Liver (tissue), 9 donors: ENCODE results near the gene MYOM1. TPM values are rescaled to one million over a fixed set of nuclear protein-coding genes. Genes with fewer than 3 reads are reported as not detected.

Source experiments
- DNase-seq: peaks from one replicate; pipeline ENCODE4 v3.0.0-alpha.2; 2017; ENCODE audit warnings: low spot score
- H3K27ac ChIP-seq, 2 donors: one replicate each; pipeline ENCODE4 v1.7.0; 2013; ENCODE audit warnings: inconsistent platforms in 2 of 2, low read length in 2 of 2, control low read depth in 1 of 2, low read depth in 1 of 2, mild to moderate bottlenecking in 1 of 2
- H3K27me3 ChIP-seq, 4 donors: one replicate each; pipeline versions ENCODE4 v1.6.1 to v1.7.0; 2013; ENCODE audit warnings: low read length in 3 of 4, inconsistent platforms in 1 of 4, mild to moderate bottlenecking in 1 of 4, moderate library complexity in 1 of 4; ENCODE audit not compliant: control insufficient read depth in 4 of 4, insufficient read depth in 4 of 4
- H3K36me3 ChIP-seq, 4 donors: one replicate each; pipeline versions ENCODE4 v1.6.1 to v1.7.0; 2013; ENCODE audit warnings: low read length in 3 of 4, mild to moderate bottlenecking in 3 of 4, low read depth in 1 of 4, moderate library complexity in 1 of 4; ENCODE audit not compliant: control insufficient read depth in 4 of 4, insufficient read depth in 3 of 4
- H3K4me1 ChIP-seq, 4 donors: one replicate each; pipeline versions ENCODE4 v1.6.1 to v1.7.0; 2013; ENCODE audit warnings: low read length in 3 of 4, mild to moderate bottlenecking in 3 of 4, moderate library complexity in 1 of 4; ENCODE audit not compliant: control insufficient read depth in 4 of 4, insufficient read depth in 4 of 4
- H3K4me3 ChIP-seq, 3 donors: one replicate each; pipeline versions ENCODE4 v1.6.1 to v1.7.0; 2013; ENCODE audit warnings: low read length in 3 of 3, control low read depth in 1 of 3, low read depth in 1 of 3, mild to moderate bottlenecking in 1 of 3
- H3K9ac ChIP-seq, 2 donors: one replicate each; pipeline ENCODE4 v1.7.0; 2013; ENCODE audit warnings: low read length in 2 of 2, mild to moderate bottlenecking in 2 of 2, moderate library complexity in 2 of 2, control low read depth in 1 of 2, low read depth in 1 of 2
- H3K9me3 ChIP-seq, 4 donors: one replicate each; pipeline versions ENCODE4 v1.6.1 to v1.7.0; 2013; ENCODE audit warnings: low read length in 3 of 4; ENCODE audit not compliant: control insufficient read depth in 4 of 4
- EGR1 ChIP-seq, 2 donors: IDR thresholded peaks; 2 replicates each; pipeline ENCODE4 v1.6.1; 2016 to 2018; ENCODE audit warnings: antibody characterized with exemption in 2 of 2, low read depth in 2 of 2
- FOXA2 ChIP-seq: IDR thresholded peaks from 2 replicates; pipeline ENCODE4 v1.6.1; 2016; ENCODE audit warnings: antibody characterized with exemption
- GABPA ChIP-seq, 2 donors: IDR thresholded peaks in 1 of 2; conservative IDR thresholded peaks in 1 of 2; 2 replicates each; pipeline ENCODE4 v1.6.1; 2016; ENCODE audit warnings: antibody characterized with exemption in 2 of 2, mild to moderate bottlenecking in 1 of 2, moderate library complexity in 1 of 2
- HNF4G ChIP-seq: IDR thresholded peaks from 2 replicates; pipeline ENCODE4 v1.6.1; 2016; ENCODE audit warnings: antibody characterized with exemption
- RAD21 ChIP-seq, 2 donors: IDR thresholded peaks; 2 replicates each; pipeline ENCODE4 v1.6.1; 2016; ENCODE audit warnings: antibody characterized with exemption in 2 of 2, mild to moderate bottlenecking in 2 of 2
- RXRA ChIP-seq, 2 donors: IDR thresholded peaks; 2 replicates each; pipeline ENCODE4 v1.6.1; 2017 to 2018; ENCODE audit warnings: antibody characterized with exemption in 2 of 2, mild to moderate bottlenecking in 1 of 2
- TAF1 ChIP-seq: conservative IDR thresholded peaks from 2 replicates; pipeline ENCODE4 v1.6.1; 2016; ENCODE audit warnings: antibody characterized with exemption, mild to moderate bottlenecking
- YY1 ChIP-seq: IDR thresholded peaks from 2 replicates; pipeline ENCODE4 v1.6.1; 2016; ENCODE audit warnings: antibody characterized with exemption, mild to moderate bottlenecking
- WGBS: extraction: QIAGEN DNeasy Blood & Tissue Kit; methylation state at CpG from one replicate; pipeline ENCODE4 v1.1.7; 2013; 5-methylcytosine and 5-hydroxymethylcytosine counted together
- polyA plus RNA-seq, 2 donors: library from polyadenylated mRNA; stranded (reverse) in 1 of 2; unstranded in 1 of 2; fragments of 200-250 nt in 1 of 2; fragments of >200 nt in 1 of 2; fragmentation: Nextera tagmentation in 1 of 2; extraction: Ambion mirVana in 1 of 2; gene quantifications; one replicate each; pipeline versions ENCODE4 v1.2.1 to v1.2.3, GENCODE V29; 2013 to 2015
- total RNA-seq, 2 donors: library from RNA; depleted of rRNA; stranded (reverse); fragments of >200 nt; gene quantifications; one replicate each; pipeline ENCODE4 v1.2.3, GENCODE V29; 2014
- TF ChIP-seq, protein P1 (sequence below): IDR thresholded peaks from 2 replicates; pipeline ENCODE4 v1.6.1; 2016; ENCODE audit warnings: antibody characterized with exemption, mild to moderate bottlenecking
- TF ChIP-seq, protein P2 (sequence below): fragments of 150-350 bp; IDR thresholded peaks from 2 replicates; pipeline ENCODE4 v1.5.1; 2017; ENCODE audit warnings: improper control_type of control experiment, low read depth, low read length; ENCODE audit not compliant: missing input control
- TF ChIP-seq, protein P3 (sequence below): IDR thresholded peaks from 2 replicates; pipeline ENCODE4 v1.6.1; 2016; ENCODE audit warnings: antibody characterized with exemption
- TF ChIP-seq, protein P4 (sequence below): IDR thresholded peaks from 2 replicates; pipeline ENCODE4 v1.6.1; 2016; ENCODE audit warnings: antibody characterized with exemption
- donor health status: healthy.
- donor health status: healthy.
- donor health status: healthy.
- donor health status: healthy.
- donor health status: healthy.

MYOM1 gene
- total and polyA plus RNA-seq, 4 donors: 10.1 to 48.4 (median 21.3) TPM

DNA sequence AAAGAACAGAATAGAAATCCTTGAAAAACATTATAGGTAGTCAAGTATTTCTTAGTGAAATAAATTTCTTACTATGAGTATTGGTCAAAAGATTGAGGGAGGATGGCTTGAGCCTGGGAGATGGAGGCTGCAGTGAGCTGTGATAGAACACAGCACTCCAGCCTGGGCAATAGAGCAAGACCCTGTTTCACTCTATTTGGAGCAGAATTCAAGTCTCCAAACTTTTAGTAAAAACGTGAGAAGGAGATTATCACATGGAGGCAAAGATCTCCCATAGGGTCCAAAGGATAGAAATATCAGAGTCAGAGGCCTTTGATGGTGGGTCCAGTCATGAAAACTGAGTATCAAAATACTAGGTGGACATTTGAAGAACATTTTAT, 25.4 kb upstream of the MYOM1 start:
- WGBS: 23% methylated on average over 1 of the region's 1 CpG
- no peak for TF ChIP-seq TAF1
- TF ChIP-seq, protein P1, sequence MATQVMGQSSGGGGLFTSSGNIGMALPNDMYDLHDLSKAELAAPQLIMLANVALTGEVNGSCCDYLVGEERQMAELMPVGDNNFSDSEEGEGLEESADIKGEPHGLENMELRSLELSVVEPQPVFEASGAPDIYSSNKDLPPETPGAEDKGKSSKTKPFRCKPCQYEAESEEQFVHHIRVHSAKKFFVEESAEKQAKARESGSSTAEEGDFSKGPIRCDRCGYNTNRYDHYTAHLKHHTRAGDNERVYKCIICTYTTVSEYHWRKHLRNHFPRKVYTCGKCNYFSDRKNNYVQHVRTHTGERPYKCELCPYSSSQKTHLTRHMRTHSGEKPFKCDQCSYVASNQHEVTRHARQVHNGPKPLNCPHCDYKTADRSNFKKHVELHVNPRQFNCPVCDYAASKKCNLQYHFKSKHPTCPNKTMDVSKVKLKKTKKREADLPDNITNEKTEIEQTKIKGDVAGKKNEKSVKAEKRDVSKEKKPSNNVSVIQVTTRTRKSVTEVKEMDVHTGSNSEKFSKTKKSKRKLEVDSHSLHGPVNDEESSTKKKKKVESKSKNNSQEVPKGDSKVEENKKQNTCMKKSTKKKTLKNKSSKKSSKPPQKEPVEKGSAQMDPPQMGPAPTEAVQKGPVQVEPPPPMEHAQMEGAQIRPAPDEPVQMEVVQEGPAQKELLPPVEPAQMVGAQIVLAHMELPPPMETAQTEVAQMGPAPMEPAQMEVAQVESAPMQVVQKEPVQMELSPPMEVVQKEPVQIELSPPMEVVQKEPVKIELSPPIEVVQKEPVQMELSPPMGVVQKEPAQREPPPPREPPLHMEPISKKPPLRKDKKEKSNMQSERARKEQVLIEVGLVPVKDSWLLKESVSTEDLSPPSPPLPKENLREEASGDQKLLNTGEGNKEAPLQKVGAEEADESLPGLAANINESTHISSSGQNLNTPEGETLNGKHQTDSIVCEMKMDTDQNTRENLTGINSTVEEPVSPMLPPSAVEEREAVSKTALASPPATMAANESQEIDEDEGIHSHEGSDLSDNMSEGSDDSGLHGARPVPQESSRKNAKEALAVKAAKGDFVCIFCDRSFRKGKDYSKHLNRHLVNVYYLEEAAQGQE: no peak
- no peak for TF ChIP-seq RXRA (IDR thresholded peaks at IDR 0.05)
- TF ChIP-seq FOXA2: no peak
- TF ChIP-seq, protein P2, sequence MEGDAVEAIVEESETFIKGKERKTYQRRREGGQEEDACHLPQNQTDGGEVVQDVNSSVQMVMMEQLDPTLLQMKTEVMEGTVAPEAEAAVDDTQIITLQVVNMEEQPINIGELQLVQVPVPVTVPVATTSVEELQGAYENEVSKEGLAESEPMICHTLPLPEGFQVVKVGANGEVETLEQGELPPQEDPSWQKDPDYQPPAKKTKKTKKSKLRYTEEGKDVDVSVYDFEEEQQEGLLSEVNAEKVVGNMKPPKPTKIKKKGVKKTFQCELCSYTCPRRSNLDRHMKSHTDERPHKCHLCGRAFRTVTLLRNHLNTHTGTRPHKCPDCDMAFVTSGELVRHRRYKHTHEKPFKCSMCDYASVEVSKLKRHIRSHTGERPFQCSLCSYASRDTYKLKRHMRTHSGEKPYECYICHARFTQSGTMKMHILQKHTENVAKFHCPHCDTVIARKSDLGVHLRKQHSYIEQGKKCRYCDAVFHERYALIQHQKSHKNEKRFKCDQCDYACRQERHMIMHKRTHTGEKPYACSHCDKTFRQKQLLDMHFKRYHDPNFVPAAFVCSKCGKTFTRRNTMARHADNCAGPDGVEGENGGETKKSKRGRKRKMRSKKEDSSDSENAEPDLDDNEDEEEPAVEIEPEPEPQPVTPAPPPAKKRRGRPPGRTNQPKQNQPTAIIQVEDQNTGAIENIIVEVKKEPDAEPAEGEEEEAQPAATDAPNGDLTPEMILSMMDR: no peak
- no peak for TF ChIP-seq RAD21 (IDR thresholded peaks at IDR 0.05)
- no peak for TF ChIP-seq GABPA (IDR thresholded peaks at IDR 0.05 in 1 of 2, conservative IDR thresholded peaks at IDR 0.05 in 1 of 2)
- no peak for TF ChIP-seq YY1
- TF ChIP-seq EGR1 (IDR thresholded peaks at IDR 0.05; ENCODE audit: low read depth in 2 of 2): no peak
- no peak for TF ChIP-seq HNF4G
- TF ChIP-seq, protein P3, sequence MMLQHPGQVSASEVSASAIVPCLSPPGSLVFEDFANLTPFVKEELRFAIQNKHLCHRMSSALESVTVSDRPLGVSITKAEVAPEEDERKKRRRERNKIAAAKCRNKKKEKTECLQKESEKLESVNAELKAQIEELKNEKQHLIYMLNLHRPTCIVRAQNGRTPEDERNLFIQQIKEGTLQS: no peak
- TF ChIP-seq, protein P4, sequence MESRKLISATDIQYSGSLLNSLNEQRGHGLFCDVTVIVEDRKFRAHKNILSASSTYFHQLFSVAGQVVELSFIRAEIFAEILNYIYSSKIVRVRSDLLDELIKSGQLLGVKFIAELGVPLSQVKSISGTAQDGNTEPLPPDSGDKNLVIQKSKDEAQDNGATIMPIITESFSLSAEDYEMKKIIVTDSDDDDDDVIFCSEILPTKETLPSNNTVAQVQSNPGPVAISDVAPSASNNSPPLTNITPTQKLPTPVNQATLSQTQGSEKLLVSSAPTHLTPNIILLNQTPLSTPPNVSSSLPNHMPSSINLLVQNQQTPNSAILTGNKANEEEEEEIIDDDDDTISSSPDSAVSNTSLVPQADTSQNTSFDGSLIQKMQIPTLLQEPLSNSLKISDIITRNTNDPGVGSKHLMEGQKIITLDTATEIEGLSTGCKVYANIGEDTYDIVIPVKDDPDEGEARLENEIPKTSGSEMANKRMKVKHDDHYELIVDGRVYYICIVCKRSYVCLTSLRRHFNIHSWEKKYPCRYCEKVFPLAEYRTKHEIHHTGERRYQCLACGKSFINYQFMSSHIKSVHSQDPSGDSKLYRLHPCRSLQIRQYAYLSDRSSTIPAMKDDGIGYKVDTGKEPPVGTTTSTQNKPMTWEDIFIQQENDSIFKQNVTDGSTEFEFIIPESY: no peak
- DNase-seq: no peak
- H3K9me3 ChIP-seq: no peaks in the 10 kb centered on the region
- H3K36me3 ChIP-seq: peaks cover 0 to 4% (median 0%) of the 10 kb centered on the region in 4 donors
- H3K4me1 ChIP-seq: peaks cover 0 to 22% (median 10%) of the 10 kb centered on the region in 4 donors
- no peaks in the 10 kb centered on the region for H3K27me3 ChIP-seq
- peak overlapping the region; percentile 30 to 98 for H3K9ac ChIP-seq
- H3K27ac ChIP-seq: peak overlapping the region; percentile 97 to 98
- peak overlapping the region; percentile 56 to 90 (median 82) for H3K4me3 ChIP-seq

DNA sequence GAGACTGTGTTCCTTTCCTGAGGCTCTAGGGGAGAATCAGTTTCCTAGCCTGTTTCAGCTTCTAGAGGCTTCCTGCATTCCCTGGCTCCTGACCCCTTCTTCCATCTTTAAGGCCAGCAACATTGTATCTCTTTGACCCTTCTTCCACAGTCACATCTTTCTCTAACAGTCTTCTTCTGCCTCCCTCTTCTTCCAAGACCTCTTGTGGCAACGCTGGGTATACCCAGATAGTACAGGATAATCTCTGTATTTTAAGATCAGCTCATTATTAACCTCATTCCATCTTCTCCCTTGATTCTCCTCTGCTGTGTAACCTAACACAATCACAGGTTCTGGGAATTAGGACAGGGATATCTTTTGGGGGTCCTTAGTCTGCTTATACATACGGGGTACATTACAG, 19.0 kb upstream of the MYOM1 start:
- Histone ChIP-seq H3K36me3 (peaks cover 0 to 4% (median 0%) of the 10 kb centered on the region in 4 donors), H3K9me3 (no peaks in the 10 kb centered on the region), H3K4me1 (peaks cover 1 to 10% (median 7%) of the 10 kb centered on the region in 4 donors), H3K27me3 (no peaks in the 10 kb centered on the region), H3K9ac (no peak overlapping the region), H3K27ac (no peak overlapping the region), H3K4me3 (no peak overlapping the region)
- 93% methylated on average over 2 of the region's 2 CpGs for WGBS
- no peak for DNase-seq
- TF ChIP-seq GABPA (IDR thresholded peaks at IDR 0.05 in 1 of 2, conservative IDR thresholded peaks at IDR 0.05 in 1 of 2) (no peak), RAD21 (IDR thresholded peaks at IDR 0.05) (peak in 1 of 2 donors; percentile 42)
